Neural cell (in vitro differentiated cells): ENCODE measurements around the gene CD47. TPM values are rescaled to one million over a fixed set of nuclear protein-coding genes. Genes with fewer than 3 reads are reported as not detected.

Experiments used
- H2AFZ ChIP-seq: fragments of 200-600, 300-800 bp; sonication (generic), shearing (Covaris generic); 2 replicates; pipeline ENCODE4 v1.6.0; 2014; ENCODE audit warnings: low read depth, mild to moderate bottlenecking, antibody characterized with exemption, low read length, moderate library complexity
- H3F3A ChIP-seq: fragments of 200-600 bp; shearing (Covaris generic); 2 replicates; pipeline ENCODE4 v1.6.1; 2016; ENCODE audit warnings: mild to moderate bottlenecking, moderate library complexity, mixed read lengths, antibody characterized with exemption, low read length; ENCODE audit not compliant: insufficient read depth, poor library complexity, severe bottlenecking
- H3K27ac ChIP-seq: fragments of 200-600, 300-800 bp; sonication (generic), shearing (Covaris generic); 2 replicates; pipeline ENCODE4 v1.5.1; 2014; ENCODE audit warnings: mild to moderate bottlenecking, low read length, moderate library complexity
- H3K27me3 ChIP-seq: fragments of 300-800, 200-600 bp; sonication (generic), shearing (Covaris generic); 2 replicates; pipeline ENCODE4 v1.6.0; 2014; ENCODE audit warnings: mild to moderate bottlenecking, low read depth, low read length, moderate library complexity; ENCODE audit not compliant: insufficient read depth
- H3K36me3 ChIP-seq: fragments of 300-800, 200-600 bp; sonication (generic), shearing (Covaris generic); 2 replicates; pipeline ENCODE4 v1.5.1; 2014; ENCODE audit warnings: mild to moderate bottlenecking, antibody characterized with exemption, low read length, moderate library complexity; ENCODE audit not compliant: insufficient read depth
- H3K4me2 ChIP-seq: fragments of 300-800, 200-600 bp; sonication (generic), shearing (Covaris generic); 2 replicates; pipeline ENCODE4 v1.6.0; 2014; ENCODE audit warnings: mild to moderate bottlenecking, low read length
- H3K4me3 ChIP-seq: fragments of 300-800, 200-600 bp; sonication (generic), shearing (Covaris generic); 2 replicates; pipeline ENCODE4 v1.5.1; 2014; ENCODE audit warnings: mild to moderate bottlenecking, low read length, moderate library complexity
- H3K79me2 ChIP-seq: fragments of 200-600 bp; shearing (Covaris generic); replicated peaks from 2 replicates; pipeline ENCODE4 v1.6.0; 2014; ENCODE audit warnings: mild to moderate bottlenecking, low read length, moderate library complexity; ENCODE audit not compliant: insufficient read depth
- H3K9ac ChIP-seq: fragments of 300-800, 200-600 bp; sonication (generic), shearing (Covaris generic); 2 replicates; pipeline ENCODE4 v1.6.1; 2016; ENCODE audit warnings: mild to moderate bottlenecking, low read length, mixed read lengths
- H3K9me2 ChIP-seq: fragments of 200-600 bp; shearing (Covaris generic); 2 replicates; pipeline ENCODE4 v1.6.1; 2016; ENCODE audit warnings: mild to moderate bottlenecking, low read length, mixed read lengths; ENCODE audit not compliant: insufficient read depth
- H3K9me3 ChIP-seq: fragments of 200-600, 300-800 bp; sonication (generic), shearing (Covaris generic); 2 replicates; pipeline ENCODE4 v1.6.1; 2016; ENCODE audit warnings: mild to moderate bottlenecking, mixed run types, low read length, moderate library complexity, mixed read lengths
- H4K20me1 ChIP-seq: fragments of 200-600 bp; shearing (Covaris generic); 2 replicates; pipeline ENCODE4 v1.6.1; 2016; ENCODE audit warnings: mild to moderate bottlenecking, mixed run types; ENCODE audit not compliant: insufficient read depth
- EP300 ChIP-seq: fragments of 450-650 bp; conservative IDR thresholded peaks from 2 replicates; pipeline ENCODE4 v1.6.1; 2014; ENCODE audit warnings: antibody characterized with exemption, mild to moderate bottlenecking, moderate library complexity; ENCODE audit not compliant: poor library complexity, severe bottlenecking
- EZH2 ChIP-seq: fragments of 200-600, 300-800 bp; shearing (Covaris generic), sonication (generic); IDR thresholded peaks from 2 replicates; pipeline ENCODE4 v1.6.1; 2014; ENCODE audit warnings: antibody characterized with exemption, low read length, borderline replicate concordance, mild to moderate bottlenecking; ENCODE audit not compliant: insufficient read depth, poor library complexity, severe bottlenecking
- MXI1 ChIP-seq: fragments of 450-650 bp; conservative IDR thresholded peaks from 2 replicates; pipeline ENCODE4 v1.6.1; 2014; ENCODE audit warnings: antibody characterized with exemption, mild to moderate bottlenecking; ENCODE audit not compliant: poor library complexity, severe bottlenecking
- POLR2AphosphoS5 ChIP-seq: IDR thresholded peaks from 2 replicates; pipeline ENCODE4 v1.6.1; 2012
- RAD21 ChIP-seq: fragments of 450-650 bp; conservative IDR thresholded peaks from 2 replicates; pipeline ENCODE4 v1.6.1; 2014; ENCODE audit warnings: antibody characterized with exemption, mild to moderate bottlenecking, moderate library complexity
- SMC3 ChIP-seq: fragments of 450-650 bp; conservative IDR thresholded peaks from 2 replicates; pipeline ENCODE4 v1.6.1; 2014; ENCODE audit warnings: antibody characterized with exemption, mild to moderate bottlenecking, moderate library complexity; ENCODE audit not compliant: poor library complexity
- TAF1 ChIP-seq: IDR thresholded peaks from 2 replicates; pipeline ENCODE4 v1.6.1; 2012; ENCODE audit warnings: low read depth
- polyA plus RNA-seq: library from polyadenylated mRNA; depleted of rRNA; stranded (reverse); fragments of >200 nt; gene quantifications from 2 replicates; pipeline ENCODE4 v1.2.3, GENCODE V29; 2014
- TF ChIP-seq, protein P1 (sequence below): IDR thresholded peaks from 2 replicates; pipeline ENCODE4 v1.6.1; 2012; ENCODE audit warnings: borderline replicate concordance
- TF ChIP-seq, protein P2 (sequence below): fragments of 450-650 bp; IDR thresholded peaks from 2 replicates; pipeline ENCODE4 v1.5.1; 2014; ENCODE audit warnings: antibody characterized with exemption, mild to moderate bottlenecking, moderate library complexity; ENCODE audit not compliant: poor library complexity, severe bottlenecking

CD47 gene
- polyA plus RNA-seq, 1 donor from 2014 or later, result 128 TPM

DNA sequence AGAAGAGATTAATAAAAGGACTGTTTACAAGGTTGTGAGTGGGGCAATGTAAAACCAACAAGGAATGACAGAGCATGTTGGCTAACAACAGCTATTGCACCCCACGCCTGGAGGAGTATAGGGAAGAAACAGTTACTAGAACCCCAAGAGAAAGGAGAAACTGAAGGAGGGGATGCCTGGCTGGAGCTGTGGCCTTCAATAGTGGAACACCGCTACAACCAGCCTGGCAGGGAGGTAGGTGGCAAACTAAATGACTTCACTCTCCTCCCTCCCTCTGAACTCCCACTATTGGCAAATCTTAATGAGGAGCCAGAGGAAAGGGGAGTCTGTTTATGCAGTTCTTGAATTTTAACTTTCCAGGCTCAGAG, 7.2 kb upstream of the CD47 start:
- no peak overlapping the region for H3K4me2 ChIP-seq
- H2AFZ ChIP-seq, result no peak overlapping the region
- H4K20me1 ChIP-seq, result no peaks in the 10 kb centered on the region
- H3K36me3 ChIP-seq, result no peaks in the 10 kb centered on the region
- no peaks in the 10 kb centered on the region for H3F3A ChIP-seq
- no peak for TF ChIP-seq MXI1
- no peak for TF ChIP-seq RAD21
- TF ChIP-seq, protein P1, sequence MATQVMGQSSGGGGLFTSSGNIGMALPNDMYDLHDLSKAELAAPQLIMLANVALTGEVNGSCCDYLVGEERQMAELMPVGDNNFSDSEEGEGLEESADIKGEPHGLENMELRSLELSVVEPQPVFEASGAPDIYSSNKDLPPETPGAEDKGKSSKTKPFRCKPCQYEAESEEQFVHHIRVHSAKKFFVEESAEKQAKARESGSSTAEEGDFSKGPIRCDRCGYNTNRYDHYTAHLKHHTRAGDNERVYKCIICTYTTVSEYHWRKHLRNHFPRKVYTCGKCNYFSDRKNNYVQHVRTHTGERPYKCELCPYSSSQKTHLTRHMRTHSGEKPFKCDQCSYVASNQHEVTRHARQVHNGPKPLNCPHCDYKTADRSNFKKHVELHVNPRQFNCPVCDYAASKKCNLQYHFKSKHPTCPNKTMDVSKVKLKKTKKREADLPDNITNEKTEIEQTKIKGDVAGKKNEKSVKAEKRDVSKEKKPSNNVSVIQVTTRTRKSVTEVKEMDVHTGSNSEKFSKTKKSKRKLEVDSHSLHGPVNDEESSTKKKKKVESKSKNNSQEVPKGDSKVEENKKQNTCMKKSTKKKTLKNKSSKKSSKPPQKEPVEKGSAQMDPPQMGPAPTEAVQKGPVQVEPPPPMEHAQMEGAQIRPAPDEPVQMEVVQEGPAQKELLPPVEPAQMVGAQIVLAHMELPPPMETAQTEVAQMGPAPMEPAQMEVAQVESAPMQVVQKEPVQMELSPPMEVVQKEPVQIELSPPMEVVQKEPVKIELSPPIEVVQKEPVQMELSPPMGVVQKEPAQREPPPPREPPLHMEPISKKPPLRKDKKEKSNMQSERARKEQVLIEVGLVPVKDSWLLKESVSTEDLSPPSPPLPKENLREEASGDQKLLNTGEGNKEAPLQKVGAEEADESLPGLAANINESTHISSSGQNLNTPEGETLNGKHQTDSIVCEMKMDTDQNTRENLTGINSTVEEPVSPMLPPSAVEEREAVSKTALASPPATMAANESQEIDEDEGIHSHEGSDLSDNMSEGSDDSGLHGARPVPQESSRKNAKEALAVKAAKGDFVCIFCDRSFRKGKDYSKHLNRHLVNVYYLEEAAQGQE, result no peak
- no peak for TF ChIP-seq POLR2AphosphoS5
- TF ChIP-seq SMC3, result no peak
- no peaks in the 10 kb centered on the region for H3K9me3 ChIP-seq
- no peak overlapping the region for H3K4me3 ChIP-seq
- no peaks in the 10 kb centered on the region for H3K27me3 ChIP-seq
- no peak overlapping the region for H3K9ac ChIP-seq
- H3K27ac ChIP-seq, result no peak overlapping the region
- H3K9me2 ChIP-seq, result no peaks in the 10 kb centered on the region
- H3K79me2 ChIP-seq, result no peaks in the 10 kb centered on the region

DNA sequence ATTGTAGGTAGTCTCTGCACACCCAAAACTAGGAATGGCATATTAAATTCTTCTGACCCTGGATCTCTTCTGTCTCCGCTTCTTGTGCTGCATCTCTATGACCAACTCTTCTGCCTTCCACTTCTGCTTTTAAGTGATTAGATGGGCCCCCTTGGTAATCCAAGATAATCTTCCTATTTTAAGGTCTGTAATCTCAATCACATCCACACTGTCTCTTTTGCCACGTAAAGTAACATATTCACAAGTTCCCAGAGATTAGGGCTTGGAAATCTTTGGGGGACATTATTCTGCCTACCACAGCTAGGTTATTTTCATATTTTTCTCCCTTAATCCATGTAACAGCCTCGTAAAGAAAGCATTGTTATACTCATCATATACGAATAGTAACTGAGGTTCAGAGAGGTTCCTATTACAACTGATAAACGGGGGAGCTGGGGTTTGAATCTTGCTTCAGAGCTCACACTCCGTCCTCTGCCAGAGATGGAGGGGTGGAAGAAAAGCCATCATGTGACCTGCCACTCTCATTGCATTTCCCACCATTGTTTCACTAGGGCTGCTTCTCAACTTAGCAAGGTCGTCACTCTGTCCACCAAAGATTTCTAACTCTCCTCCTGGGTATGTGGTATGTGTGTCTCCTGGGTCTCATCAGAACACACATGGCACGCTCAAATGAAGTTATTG, 6.6 kb upstream of the CD47 start:
- Histone ChIP-seq H2AFZ (no peak overlapping the region), H4K20me1 (no peaks in the 10 kb centered on the region), H3F3A (no peaks in the 10 kb centered on the region), H3K9me3 (no peaks in the 10 kb centered on the region), H3K4me3 (no peak overlapping the region), H3K79me2 (no peaks in the 10 kb centered on the region), H3K4me2 (no peak overlapping the region), H3K9me2 (no peaks in the 10 kb centered on the region), H3K27me3 (no peaks in the 10 kb centered on the region), H3K27ac (no peak overlapping the region), H3K36me3 (no peaks in the 10 kb centered on the region), H3K9ac (no peak overlapping the region)
- TF ChIP-seq, protein P2, sequence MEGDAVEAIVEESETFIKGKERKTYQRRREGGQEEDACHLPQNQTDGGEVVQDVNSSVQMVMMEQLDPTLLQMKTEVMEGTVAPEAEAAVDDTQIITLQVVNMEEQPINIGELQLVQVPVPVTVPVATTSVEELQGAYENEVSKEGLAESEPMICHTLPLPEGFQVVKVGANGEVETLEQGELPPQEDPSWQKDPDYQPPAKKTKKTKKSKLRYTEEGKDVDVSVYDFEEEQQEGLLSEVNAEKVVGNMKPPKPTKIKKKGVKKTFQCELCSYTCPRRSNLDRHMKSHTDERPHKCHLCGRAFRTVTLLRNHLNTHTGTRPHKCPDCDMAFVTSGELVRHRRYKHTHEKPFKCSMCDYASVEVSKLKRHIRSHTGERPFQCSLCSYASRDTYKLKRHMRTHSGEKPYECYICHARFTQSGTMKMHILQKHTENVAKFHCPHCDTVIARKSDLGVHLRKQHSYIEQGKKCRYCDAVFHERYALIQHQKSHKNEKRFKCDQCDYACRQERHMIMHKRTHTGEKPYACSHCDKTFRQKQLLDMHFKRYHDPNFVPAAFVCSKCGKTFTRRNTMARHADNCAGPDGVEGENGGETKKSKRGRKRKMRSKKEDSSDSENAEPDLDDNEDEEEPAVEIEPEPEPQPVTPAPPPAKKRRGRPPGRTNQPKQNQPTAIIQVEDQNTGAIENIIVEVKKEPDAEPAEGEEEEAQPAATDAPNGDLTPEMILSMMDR, result no peak
- TF ChIP-seq TAF1 (no peak), SMC3 (no peak), POLR2AphosphoS5 (no peak), EP300 (no peak), EZH2 (no peak), RAD21 (no peak), MXI1 (no peak)
- TF ChIP-seq, protein P1, result no peak
